GM23338 (cell line): ENCODE data around the gene GRN. TPM values are rescaled to one million over a fixed set of nuclear protein-coding genes. Genes with fewer than 3 reads are reported as not detected.
"Not testable (repeated sequence)": the region's sequence is repeated elsewhere in the genome, so short reads cannot be mapped to it uniquely, and the experiment has no call there.

Experiments
- ATAC-seq: fragments of 200-7000 bp; cut with Tn5 transposase; 3 replicates; pipeline ENCODE4 v1.9.1; 2020
- DNase-seq: peaks from one replicate; pipeline ENCODE4 v3.0.0-alpha.2; 2015; ENCODE audit warnings: low spot score
- H2AFZ ChIP-seq: fragments of 200-600 bp; sonication (generic); 2 replicates; pipeline ENCODE4 v1.8.0; 2016; ENCODE audit warnings: antibody characterized with exemption, mild to moderate bottlenecking, moderate library complexity
- H3F3A ChIP-seq: fragments of 200-600 bp; sonication (generic); replicated peaks from 2 replicates; pipeline ENCODE4 v1.8.0; 2017; ENCODE audit warnings: antibody characterized with exemption, mixed run types, low read depth
- H3K27ac ChIP-seq: fragments of 200-600 bp; sonication (generic); 2 replicates; pipeline ENCODE4 v1.6.1; 2016; ENCODE audit warnings: low read depth
- H3K27me3 ChIP-seq: fragments of 200-600 bp; sonication (generic); 2 replicates; pipeline ENCODE4 v1.8.0; 2016; ENCODE audit warnings: mild to moderate bottlenecking, mixed run types, moderate library complexity; ENCODE audit not compliant: insufficient read depth
- H3K36me3 ChIP-seq: fragments of 200-600 bp; sonication (generic); 2 replicates; pipeline ENCODE4 v1.8.0; 2016; ENCODE audit warnings: mild to moderate bottlenecking; ENCODE audit not compliant: insufficient read depth
- H3K4me1 ChIP-seq: fragments of 200-600 bp; sonication (generic); 2 replicates; pipeline ENCODE4 v1.8.0; 2016; ENCODE audit warnings: mild to moderate bottlenecking, moderate library complexity; ENCODE audit not compliant: insufficient read depth
- H3K4me2 ChIP-seq: fragments of 200-600 bp; sonication (generic); 2 replicates; pipeline ENCODE4 v1.7.1; 2017; ENCODE audit warnings: mixed run types
- H3K4me3 ChIP-seq: fragments of 200-600 bp; sonication (generic); 2 replicates; pipeline ENCODE4 v1.6.1; 2016; ENCODE audit warnings: mixed run types
- H3K79me2 ChIP-seq: fragments of 200-600 bp; sonication (generic); replicated peaks from 2 replicates; pipeline ENCODE4 v1.8.0; 2017; ENCODE audit warnings: mild to moderate bottlenecking; ENCODE audit not compliant: insufficient read depth
- H3K9me2 ChIP-seq: fragments of 200-600 bp; sonication (generic); 2 replicates; pipeline ENCODE4 v1.8.0; 2017; ENCODE audit not compliant: insufficient read depth
- H4K20me1 ChIP-seq: fragments of 200-600 bp; sonication (generic); replicated peaks from 2 replicates; pipeline ENCODE4 v1.8.0; 2017; ENCODE audit warnings: mild to moderate bottlenecking; ENCODE audit not compliant: insufficient read depth
- H3K27ac Mint-ChIP-seq: 2 replicates; pipeline ENCODE4 v1.8.0; 2020; ENCODE audit warnings: inconsistent platforms, mild to moderate bottlenecking, moderate library complexity, mixed read lengths
- H3K27me3 Mint-ChIP-seq: 3 replicates; pipeline ENCODE4 v1.8.0; 2022; ENCODE audit warnings: low read depth, mild to moderate bottlenecking, moderate library complexity, mixed read lengths, inconsistent platforms; ENCODE audit not compliant: insufficient read depth, poor library complexity
- H3K36me3 Mint-ChIP-seq: 3 replicates; pipeline ENCODE4 v1.8.0; 2021; ENCODE audit warnings: low read depth, mild to moderate bottlenecking, inconsistent platforms, moderate library complexity, mixed read lengths
- H3K4me1 Mint-ChIP-seq: 3 replicates; pipeline ENCODE4 v1.8.0; 2020; ENCODE audit warnings: mild to moderate bottlenecking, inconsistent platforms, mixed read lengths
- H3K4me3 Mint-ChIP-seq: 3 replicates; pipeline ENCODE4 v1.8.0; 2021; ENCODE audit warnings: moderate library complexity, mild to moderate bottlenecking, inconsistent platforms, mixed read lengths
- H3K9me3 Mint-ChIP-seq: 3 replicates; pipeline ENCODE4 v1.8.0; 2020; ENCODE audit warnings: moderate library complexity, mild to moderate bottlenecking, inconsistent platforms, mixed read lengths
- CTCF ChIP-seq, 2 experiments: fragments of 200-600 bp in 1 of 2; sonication (generic) in 1 of 2; conservative IDR thresholded peaks; 2 replicates each; pipeline versions ENCODE4 v1.5.1 to v1.6.1; 2016 to 2017; ENCODE audit warnings: antibody characterized with exemption in 2 of 2, low read depth in 2 of 2, mild to moderate bottlenecking in 2 of 2, moderate library complexity in 1 of 2
- ETS1 ChIP-seq: IDR thresholded peaks from 2 replicates; pipeline ENCODE4 v1.6.1; 2016; ENCODE audit warnings: antibody characterized with exemption
- EZH2 ChIP-seq: fragments of 200-600 bp; sonication (generic); IDR thresholded peaks from one replicate; pipeline ENCODE4 v1.8.0; 2017; ENCODE audit warnings: antibody characterized with exemption, mild to moderate bottlenecking, low read depth; ENCODE audit not compliant: unreplicated experiment
- EZH2phosphoT487 ChIP-seq: fragments of 200-600 bp; sonication (generic); IDR thresholded peaks from one replicate; pipeline ENCODE4 v1.8.1; 2018; ENCODE audit warnings: antibody characterized with exemption; ENCODE audit not compliant: unreplicated experiment
- NANOG ChIP-seq: IDR thresholded peaks from 2 replicates; pipeline ENCODE4 v1.6.1; 2016; ENCODE audit warnings: antibody characterized with exemption, borderline replicate concordance
- POLR2AphosphoS5 ChIP-seq: IDR thresholded peaks from 2 replicates; pipeline ENCODE4 v1.6.1; 2016; ENCODE audit warnings: antibody characterized with exemption, low read depth
- REST ChIP-seq: IDR thresholded peaks from one replicate; pipeline ENCODE4 v1.6.1; 2018; ENCODE audit warnings: antibody characterized with exemption; ENCODE audit not compliant: unreplicated experiment
- STAT1 ChIP-seq: IDR thresholded peaks from one replicate; pipeline ENCODE4 v1.6.1; 2016; ENCODE audit warnings: antibody characterized with exemption; ENCODE audit not compliant: unreplicated experiment
- ZNF114 ChIP-seq: fragments of 250-450 bp; sonication (Bioruptor Pico); IDR thresholded peaks from 2 replicates; pipeline ENCODE4 v1.5.0; 2020; ENCODE audit warnings: mild to moderate bottlenecking, moderate library complexity
- ZNF331 ChIP-seq: fragments of 250-450 bp; sonication (Bioruptor Pico); IDR thresholded peaks from 2 replicates; pipeline ENCODE4 v1.5.0; 2020; ENCODE audit warnings: low read depth, mild to moderate bottlenecking, moderate library complexity
- polyA plus RNA-seq: library from polyadenylated mRNA; unstranded; fragments of >200 nt; fragmentation: Nextera tagmentation; extraction: Ambion mirVana; gene quantifications from 2 replicates; pipeline ENCODE4 v1.2.1, GENCODE V29; 2016
- total RNA-seq: library from RNA; depleted of rRNA; stranded (reverse); fragments of >200 nt; shearing (Covaris generic); gene quantifications from 2 replicates; pipeline ENCODE4 v1.2.3, GENCODE V29; 2014

The GRN gene
- total and polyA plus RNA-seq, 2 experiments from 2014 or later, result 101 to 216 TPM

- peak within 1 kb of the TSS; percentile 95 for H2AFZ ChIP-seq
- ATAC-seq (peak; percentile 80), DNase-seq (peak; percentile 85)
- no peaks in the 10 kb centered on the region for H3K9me2 ChIP-seq
- H3K27me3 ChIP-seq, result peaks cover 17% of the 10 kb centered on the region; the same call in 1 of the 2 replicates
- Mint-ChIP-seq H3K27me3 (peaks cover 25% of the 10 kb centered on the region), H3K4me3 (peak within 1 kb of the TSS; percentile 83), H3K4me1 (peaks cover 33% of the 10 kb centered on the region), H3K27ac (no peak within 1 kb of the TSS), H3K9me3 (no peaks in the 10 kb centered on the region), H3K36me3 (peaks cover 4% of the 10 kb centered on the region; the same call in 1 of the 3 replicates)
- 0 out of 2 replicates have a peak, but pooled peaks cover 10% of the 10 kb centered on the region for H3F3A ChIP-seq
- peak within 1 kb of the TSS; percentile 88 for H3K4me2 ChIP-seq
- no peak for TF ChIP-seq STAT1
- no peak for TF ChIP-seq NANOG
- no peak for TF ChIP-seq ZNF114 (CRISPR knock-in tag)
- no peak for TF ChIP-seq REST
- TF ChIP-seq ZNF331 (CRISPR knock-in tag), result no peak
- no peak for TF ChIP-seq EZH2phosphoT487
- TF ChIP-seq ETS1, result no peak
- no peak for TF ChIP-seq EZH2
- peak; percentile 67 for TF ChIP-seq POLR2AphosphoS5
- peak in 1 of 2 experiments; percentile 65; a peak in 2 of 4 replicates for TF ChIP-seq CTCF (conservative IDR thresholded peaks at IDR 0.05; ENCODE audit: low read depth in 2 of 2)
- H3K4me1 ChIP-seq, result peaks cover 26% of the 10 kb centered on the region
- peak within 1 kb of the TSS; percentile 88 for H3K4me3 ChIP-seq
- peaks cover 19% of the 10 kb centered on the region for H4K20me1 ChIP-seq
- H3K27ac ChIP-seq, result no peak within 1 kb of the TSS
- H3K79me2 ChIP-seq, result no peaks in the 10 kb centered on the region
- no peaks in the 10 kb centered on the region for H3K36me3 ChIP-seq
Measured at GRCh38 chr17:44363613-44364159, 18.6 kb downstream of the GRN start, which contains the start of gene FAM171A2. Gene FAM171A2, minus strand, starts transcription at chr17:44363853. Its CDS starts 139 bp downstream, at chr17:44363714.

GRCh38 chr17:44365051-44365450, 19.9 kb downstream of the GRN start:
- not testable (repeated sequence) for ATAC-seq
- Mint-ChIP-seq H3K4me1 (peaks cover 26% of the 10 kb centered on the region), H3K27me3 (peaks cover 25% of the 10 kb centered on the region)

More at GRCh38 chr17:44365051-44365450, 19.9 kb downstream of the GRN start:
- H3K4me3 Mint-ChIP-seq, result peak overlapping the region; percentile 37; the same call in 2 of the 3 replicates
- H3K4me3 ChIP-seq, H3K4me2 ChIP-seq, H3F3A ChIP-seq, H3K27ac Mint-ChIP-seq, H3K9me3 Mint-ChIP-seq, H3K79me2 ChIP-seq, H3K36me3 Mint-ChIP-seq, DNase-seq, H3K9me2 ChIP-seq, H3K27ac ChIP-seq, H3K36me3 ChIP-seq, H2AFZ ChIP-seq: not testable (repeated sequence)
- Histone ChIP-seq H4K20me1 (peaks cover 18% of the 10 kb centered on the region), H3K4me1 (peaks cover 31% of the 10 kb centered on the region), H3K27me3 (peaks cover 17% of the 10 kb centered on the region; the same call in 1 of the 2 replicates)
